ENCODE data around the gene AHR.

AHR gene

DNA sequence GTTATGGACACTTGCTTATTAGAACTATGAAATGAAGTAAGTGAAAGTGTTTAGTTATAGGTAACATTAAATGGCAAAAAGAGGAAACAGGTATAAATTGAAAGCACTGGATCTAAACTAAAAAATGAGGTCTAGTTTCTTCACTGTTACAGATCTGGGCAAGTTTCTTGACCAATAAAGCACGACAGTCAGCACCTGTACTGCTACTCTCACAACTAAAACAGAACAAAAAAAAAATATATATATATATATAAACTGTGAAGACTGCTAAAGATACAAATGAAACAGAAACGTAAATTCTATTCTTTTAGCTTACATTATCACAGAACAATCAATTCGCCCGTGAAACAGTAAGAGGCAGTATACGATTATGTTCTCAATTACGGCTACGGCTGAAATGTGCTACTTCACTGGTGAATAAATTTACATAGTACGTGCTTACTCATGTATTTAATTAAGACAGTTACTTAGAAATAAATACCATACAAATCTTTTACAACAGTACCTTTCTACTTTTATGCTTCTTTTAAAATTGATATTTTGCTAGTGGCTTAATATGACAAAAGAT lies 4.2 kb downstream of the AHR start:
- no peak for DNase-seq (ENCODE audit: low read depth in 4 of 4, low spot score in 1 of 4)

DNA sequence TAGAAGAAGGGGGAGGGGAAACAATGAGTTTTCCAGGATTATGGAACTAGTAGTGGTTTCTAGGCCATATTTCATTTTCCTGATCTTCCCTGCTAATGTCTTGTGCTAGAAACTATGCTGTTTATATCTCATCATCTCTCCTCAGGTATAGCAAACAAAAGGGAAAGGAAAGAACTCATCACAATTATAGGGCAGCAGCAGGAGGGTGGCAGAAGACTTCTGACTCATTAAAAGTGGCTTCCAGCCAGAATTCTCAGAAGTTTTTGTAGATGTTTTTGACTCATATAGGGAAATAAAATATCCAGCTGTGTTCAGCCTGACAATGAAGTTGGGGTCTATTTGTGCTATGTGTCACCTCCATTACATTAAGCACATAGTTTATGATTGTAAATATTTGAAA lies 6.5 kb downstream of the AHR start:
- no peak for DNase-seq (ENCODE audit: low read depth in 4 of 4, low spot score in 1 of 4)

DNA sequence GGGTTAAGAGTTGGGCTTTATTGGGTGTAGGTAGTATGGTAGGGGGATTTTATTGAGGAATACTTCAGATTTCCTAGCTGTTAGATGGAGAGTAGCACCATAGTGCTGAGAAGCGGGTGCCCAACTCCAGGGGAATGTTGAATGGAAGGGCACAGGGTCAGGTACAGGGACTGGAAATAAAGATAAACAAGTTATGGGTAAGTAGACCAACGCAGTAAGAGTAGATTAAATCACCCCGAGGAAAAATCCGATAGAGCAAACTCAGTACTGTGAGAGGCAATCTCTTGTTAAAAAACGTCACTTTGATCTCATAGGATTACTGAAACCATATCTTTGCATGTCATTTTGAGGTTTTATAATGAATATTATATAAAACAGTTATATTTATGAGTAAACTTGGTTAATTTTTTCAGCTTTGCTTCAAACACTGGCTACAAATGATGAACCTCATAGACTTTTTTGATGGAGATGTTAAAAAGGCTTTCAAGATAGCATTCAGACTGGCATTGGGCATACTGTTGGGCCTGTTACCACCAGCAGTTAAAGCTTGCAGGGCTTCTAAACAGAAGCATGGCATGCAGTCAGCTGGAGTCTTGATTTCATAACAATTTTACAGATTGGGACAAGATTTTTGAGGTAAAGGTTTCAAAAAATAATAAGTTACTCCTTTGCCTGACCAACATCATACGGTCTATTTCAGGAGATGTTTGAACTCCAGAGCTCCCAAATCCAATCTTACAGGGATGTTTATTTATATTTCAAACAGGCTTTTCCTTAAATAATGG lies 7.1 kb downstream of the AHR start:
- no peak for DNase-seq (ENCODE audit: low read depth in 4 of 4, low spot score in 1 of 4)

- DNase-seq (ENCODE audit: low read depth in 4 of 4, low spot score in 1 of 4), result no peak
Observed at GRCh38 chr7:17307000-17307399, 8.5 kb downstream of the AHR start.

DNA sequence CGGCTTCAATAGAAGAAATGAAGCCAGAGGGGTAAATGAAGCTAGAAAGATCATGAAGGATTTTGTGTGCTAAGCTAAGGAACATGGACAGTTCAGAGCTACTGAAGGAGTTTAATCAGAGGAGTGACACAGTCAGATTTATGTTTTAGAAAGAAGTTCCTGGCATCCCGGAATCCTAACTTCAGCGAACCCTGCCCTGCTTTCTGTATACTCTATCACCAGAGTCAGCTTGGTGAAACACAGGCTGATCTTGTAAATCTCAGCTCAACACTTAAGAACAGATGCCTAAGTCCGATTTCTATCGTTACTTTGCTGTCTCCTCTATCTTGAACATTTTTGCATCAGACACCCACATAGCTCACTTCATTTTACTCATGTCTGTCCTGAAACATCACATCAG lies 9.1 kb downstream of the AHR start:
- no peak for DNase-seq (ENCODE audit: low read depth in 4 of 4, low spot score in 1 of 4)

DNA sequence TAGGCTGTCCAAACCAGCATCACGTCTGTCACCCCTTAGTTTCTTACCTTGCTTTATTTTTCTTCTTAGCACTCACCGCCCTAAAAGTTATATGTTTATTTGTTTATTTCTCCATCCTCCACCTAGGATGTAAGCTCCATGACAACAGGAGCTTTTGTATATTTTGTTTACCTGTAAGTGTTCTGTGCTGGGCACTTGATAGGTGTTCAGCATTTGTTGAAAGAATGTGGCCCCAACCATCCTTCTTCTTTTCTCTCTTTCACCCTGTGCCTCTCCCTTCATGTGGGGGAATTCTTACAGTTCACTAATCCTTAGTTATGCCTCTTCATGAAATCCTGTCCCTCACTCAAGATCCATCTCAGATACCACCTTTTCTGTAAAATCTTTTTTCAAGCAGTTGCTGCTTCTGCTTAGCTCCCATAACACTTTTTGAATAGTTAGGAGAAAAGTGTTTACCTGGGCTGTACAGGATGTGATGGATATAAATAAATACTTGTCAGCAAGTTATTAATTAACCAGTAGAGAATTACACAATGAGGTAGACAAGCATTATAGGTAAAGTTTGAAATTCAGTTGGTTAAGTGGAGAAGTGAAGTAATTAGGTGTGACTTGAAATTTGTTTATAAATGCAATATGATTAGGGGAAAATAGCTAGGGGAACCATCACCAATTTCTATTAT lies 9.7 kb downstream of the AHR start:
- DNase-seq (ENCODE audit: low read depth in 4 of 4, low spot score in 1 of 4), result no peak

GRCh38 chr7:17311194-17311593 lies 12.7 kb downstream of the AHR start:
- DNase-seq (ENCODE audit: low read depth in 4 of 4, low spot score in 1 of 4), result no peak

- DNase-seq (ENCODE audit: low read depth in 4 of 4, low spot score in 1 of 4), result no peak
Observed at GRCh38 chr7:17311952-17312351, 13.5 kb downstream of the AHR start.

- no peak for DNase-seq (ENCODE audit: low read depth in 4 of 4, low spot score in 1 of 4)
Observed at GRCh38 chr7:17312641-17313040, 14.2 kb downstream of the AHR start.

DNA sequence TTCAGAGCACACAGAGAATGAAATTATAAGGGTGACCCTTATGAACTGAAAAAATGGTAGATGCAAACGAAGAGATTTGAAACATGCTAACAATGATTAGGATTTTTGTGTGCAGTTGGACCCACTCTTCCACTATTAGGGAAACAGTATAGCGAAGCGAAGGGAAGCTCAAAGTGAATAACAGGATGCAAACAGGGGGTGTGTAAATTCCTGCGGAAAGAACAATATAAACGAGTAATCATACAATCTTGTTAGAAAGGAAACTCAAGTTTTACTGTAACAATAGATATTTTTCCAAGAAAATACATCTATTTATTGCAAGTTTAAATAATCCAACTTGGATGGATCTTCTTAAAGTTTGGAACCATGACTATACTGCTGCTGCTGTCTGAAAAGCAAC lies 14.7 kb downstream of the AHR start:
- no peak for DNase-seq (ENCODE audit: low read depth in 4 of 4, low spot score in 1 of 4)

DNA sequence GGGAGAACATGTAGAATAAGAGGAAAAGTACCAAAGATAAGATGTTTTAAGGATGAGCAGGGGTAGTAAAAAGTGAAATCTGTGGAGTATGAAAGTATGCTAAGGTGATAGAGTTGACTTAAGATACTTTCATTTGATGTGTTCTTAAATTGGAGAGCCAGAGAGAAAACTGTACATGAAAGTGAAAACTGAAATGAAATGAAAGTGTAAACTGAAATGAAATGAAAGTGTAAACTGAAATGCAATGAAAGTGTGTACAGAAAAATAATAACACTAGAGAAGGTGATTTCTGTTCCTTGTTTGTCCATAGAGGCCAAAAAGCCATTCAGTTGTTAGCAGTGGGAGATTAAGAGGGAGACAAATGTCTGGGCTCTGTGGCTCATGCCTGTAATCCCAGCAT lies 17.5 kb downstream of the AHR start:
- no peak for DNase-seq (ENCODE audit: low read depth in 4 of 4, low spot score in 1 of 4)

GRCh38 chr7:17318146-17318545 lies 19.7 kb downstream of the AHR start:
- DNase-seq (ENCODE audit: low read depth in 4 of 4, low spot score in 1 of 4), result no peak

- DNase-seq (ENCODE audit: low read depth in 4 of 4, low spot score in 1 of 4), result no peak
Observed at GRCh38 chr7:17319164-17320101, 21.0 kb downstream of the AHR start.

- no peak for DNase-seq (ENCODE audit: low read depth in 4 of 4, low spot score in 1 of 4)
Observed at GRCh38 chr7:17320102-17320497, 21.6 kb downstream of the AHR start.

DNA sequence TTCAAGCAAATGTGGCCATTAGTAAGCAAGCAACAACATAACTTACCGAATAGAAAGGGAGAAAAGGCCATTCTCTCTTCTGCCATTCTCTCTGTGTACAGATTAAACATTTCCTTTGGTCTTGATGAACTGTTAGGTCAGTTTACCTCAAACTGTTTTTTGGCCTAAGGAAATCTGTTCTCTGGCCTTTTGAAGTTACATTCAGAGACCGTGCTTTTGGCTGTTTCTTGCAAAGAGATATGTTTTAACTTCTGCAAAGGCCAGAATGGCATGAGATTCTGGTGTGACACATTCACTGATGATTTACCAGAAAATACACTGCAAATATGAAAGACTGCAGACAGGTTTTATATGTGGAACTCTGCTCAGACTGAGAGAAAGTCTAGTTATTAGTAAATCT lies 22.2 kb downstream of the AHR start:
- no peak for DNase-seq (ENCODE audit: low read depth in 4 of 4, low spot score in 1 of 4)

GRCh38 chr7:17325364-17325763 lies 26.9 kb downstream of the AHR start:
- DNase-seq (ENCODE audit: low read depth in 4 of 4, low spot score in 1 of 4), result no peak

- DNase-seq (ENCODE audit: low read depth in 4 of 4, low spot score in 1 of 4), result no peak
Observed at GRCh38 chr7:17326378-17326777, 27.9 kb downstream of the AHR start.

DNA sequence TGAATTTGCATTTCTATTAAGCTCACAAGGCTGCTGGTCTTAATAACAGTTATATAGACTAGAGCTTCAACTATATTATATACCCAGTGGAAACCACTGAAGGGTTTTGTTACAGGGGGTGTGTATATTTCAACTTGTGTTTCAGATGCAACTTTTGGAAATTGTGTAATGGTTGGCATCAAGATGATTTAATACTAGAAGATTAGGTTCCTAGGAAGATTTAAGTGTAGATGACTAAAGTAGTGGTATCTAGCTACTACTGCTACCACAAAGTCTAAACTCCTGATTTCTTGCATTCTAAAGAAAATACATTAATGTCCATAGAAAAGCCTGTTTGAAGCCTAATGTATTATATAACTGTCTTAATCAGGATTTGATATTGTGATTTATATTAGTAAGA lies 30.2 kb downstream of the AHR start:
- DNase-seq (ENCODE audit: low read depth in 4 of 4, low spot score in 1 of 4), result no peak

- no peak for DNase-seq (ENCODE audit: low read depth in 4 of 4, low spot score in 1 of 4)
Observed at GRCh38 chr7:17329440-17329839, 31.0 kb downstream of the AHR start.

DNA sequence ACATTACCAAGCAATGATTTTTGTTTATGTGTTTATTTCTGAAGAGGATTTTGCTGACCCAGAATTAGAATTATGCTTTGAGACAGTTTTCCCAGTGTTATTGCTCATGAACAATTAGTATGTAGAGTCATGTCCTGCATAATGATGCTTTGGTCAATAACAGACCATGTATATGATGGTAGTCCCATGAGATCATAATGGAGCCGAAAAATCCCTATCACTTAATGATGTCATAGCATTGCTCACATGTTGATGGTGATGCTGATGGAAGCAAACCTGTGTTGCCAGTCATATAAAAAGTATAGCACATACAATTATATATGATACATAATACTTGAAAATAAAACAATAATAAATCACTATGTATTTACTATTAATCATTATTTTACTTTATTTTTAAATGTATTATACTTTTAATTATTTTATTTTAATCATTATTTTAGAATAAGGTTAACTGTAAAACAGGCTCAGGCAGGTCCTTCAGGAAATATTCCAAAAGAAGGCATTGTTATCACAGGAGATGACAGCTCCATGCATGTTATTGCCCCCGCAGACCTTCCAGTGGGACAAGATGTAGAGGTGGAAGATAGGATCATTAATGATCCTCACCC lies 33.5 kb downstream of the AHR start:
- DNase-seq (ENCODE audit: low read depth in 4 of 4, low spot score in 1 of 4), result no peak

DNA sequence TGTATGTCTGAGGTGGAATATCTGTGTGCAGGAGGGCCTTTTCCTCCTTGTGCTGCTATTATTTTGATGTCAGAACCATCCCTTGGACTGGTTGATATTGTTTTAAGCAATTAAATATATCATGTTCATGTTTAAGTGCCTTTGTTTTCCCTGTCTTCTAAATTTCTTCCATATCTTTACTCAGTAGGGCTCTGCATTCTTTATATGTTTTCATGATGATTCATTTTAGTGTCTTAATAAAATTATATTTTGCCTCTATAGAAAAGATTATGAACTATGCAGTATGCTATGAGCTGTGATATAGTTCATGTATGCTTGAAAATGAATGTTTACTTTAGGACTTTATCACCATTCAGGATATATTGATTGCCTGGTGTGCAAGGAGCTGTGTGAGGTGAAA lies 34.8 kb downstream of the AHR start:
- DNase-seq (ENCODE audit: low read depth in 4 of 4, low spot score in 1 of 4), result no peak
